Effector CD8-positive, alpha-beta T cell (primary cell): ENCODE results near the gene RIOK1.
"Not testable (repeated sequence)": the region's sequence is repeated elsewhere in the genome, so short reads cannot be mapped to it uniquely, and the experiment has no call there.

Experiments used
- DNase-seq: peaks from one replicate; lab custom pipeline; 2025; lab: John Stamatoyannopoulos, UW

RIOK1 gene

GRCh38 chr6:7441048-7441775 is 51.6 kb downstream of the RIOK1 start:
- no peak for DNase-seq

- DNase-seq: no peak
Observed at GRCh38 chr6:7442467-7442866, 52.9 kb downstream of the RIOK1 start.

GRCh38 chr6:7445101-7445500 is 55.5 kb downstream of the RIOK1 start:
- DNase-seq: no peak

- no peak for DNase-seq
Observed at GRCh38 chr6:7445885-7446461, 56.4 kb downstream of the RIOK1 start.

GRCh38 chr6:7446619-7447325 is 57.2 kb downstream of the RIOK1 start:
- DNase-seq: no peak

GRCh38 chr6:7448232-7448631 is 58.6 kb downstream of the RIOK1 start:
- DNase-seq: no peak

- no peak for DNase-seq
Observed at GRCh38 chr6:7449018-7449417, 59.4 kb downstream of the RIOK1 start.

- DNase-seq: no peak
Observed at GRCh38 chr6:7451326-7451725, 61.7 kb downstream of the RIOK1 start.

- no peak for DNase-seq
Observed at GRCh38 chr6:7452898-7453297, 63.3 kb downstream of the RIOK1 start.

GRCh38 chr6:7454696-7455358 is 65.2 kb downstream of the RIOK1 start:
- no peak for DNase-seq

- DNase-seq: not testable (repeated sequence)
Observed at GRCh38 chr6:7456302-7456701, 66.7 kb downstream of the RIOK1 start.

GRCh38 chr6:7461416-7461815 is 71.8 kb downstream of the RIOK1 start:
- no peak for DNase-seq

GRCh38 chr6:7463785-7464184 is 74.2 kb downstream of the RIOK1 start:
- DNase-seq: no peak

- no peak for DNase-seq
Observed at GRCh38 chr6:7467007-7467897, 77.6 kb downstream of the RIOK1 start.
